ENCODE data around the gene RAB7B.

DNA sequence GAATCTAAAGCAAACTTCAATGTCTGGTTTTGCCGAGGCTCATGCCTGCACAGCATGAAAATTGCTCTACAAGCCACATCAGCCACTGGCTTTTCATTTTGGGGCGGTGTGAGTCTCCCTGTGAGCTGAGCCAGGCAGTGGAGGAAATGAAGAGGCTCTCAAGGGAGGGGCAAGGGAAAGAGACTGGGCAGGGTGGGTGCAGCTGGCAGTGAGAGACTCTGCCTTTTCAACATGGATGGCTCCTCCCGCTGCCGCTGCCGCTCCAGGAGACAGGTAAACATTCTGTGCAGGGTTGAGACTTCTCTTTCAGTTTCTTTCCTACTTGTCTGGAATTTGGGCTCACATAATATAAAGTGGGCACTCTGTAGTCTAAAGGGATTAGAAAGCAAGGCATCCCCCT lies 31.8 kb upstream of the RAB7B start:
- TF ChIP-seq, protein P1, sequence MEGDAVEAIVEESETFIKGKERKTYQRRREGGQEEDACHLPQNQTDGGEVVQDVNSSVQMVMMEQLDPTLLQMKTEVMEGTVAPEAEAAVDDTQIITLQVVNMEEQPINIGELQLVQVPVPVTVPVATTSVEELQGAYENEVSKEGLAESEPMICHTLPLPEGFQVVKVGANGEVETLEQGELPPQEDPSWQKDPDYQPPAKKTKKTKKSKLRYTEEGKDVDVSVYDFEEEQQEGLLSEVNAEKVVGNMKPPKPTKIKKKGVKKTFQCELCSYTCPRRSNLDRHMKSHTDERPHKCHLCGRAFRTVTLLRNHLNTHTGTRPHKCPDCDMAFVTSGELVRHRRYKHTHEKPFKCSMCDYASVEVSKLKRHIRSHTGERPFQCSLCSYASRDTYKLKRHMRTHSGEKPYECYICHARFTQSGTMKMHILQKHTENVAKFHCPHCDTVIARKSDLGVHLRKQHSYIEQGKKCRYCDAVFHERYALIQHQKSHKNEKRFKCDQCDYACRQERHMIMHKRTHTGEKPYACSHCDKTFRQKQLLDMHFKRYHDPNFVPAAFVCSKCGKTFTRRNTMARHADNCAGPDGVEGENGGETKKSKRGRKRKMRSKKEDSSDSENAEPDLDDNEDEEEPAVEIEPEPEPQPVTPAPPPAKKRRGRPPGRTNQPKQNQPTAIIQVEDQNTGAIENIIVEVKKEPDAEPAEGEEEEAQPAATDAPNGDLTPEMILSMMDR (IDR thresholded peaks at IDR 0.05; ENCODE audit: low read length), result no peak
- no peak for TF ChIP-seq EZH2phosphoT487 (IDR thresholded peaks at IDR 0.05; ENCODE audit: low read length)

Measured in MM.1S (cell line).